Breast epithelium (tissue), 4 donors: ENCODE results near the gene CTDSPL. TPM values are rescaled to one million over a fixed set of nuclear protein-coding genes. Genes with fewer than 3 reads are reported as not detected.
"Not testable (repeated sequence)": the region's sequence is repeated elsewhere in the genome, so short reads cannot be mapped to it uniquely, and the experiment has no call there.

Experiments used
- DNase-seq, 2 donors: peaks; one replicate each; pipeline ENCODE4 v3.0.0-alpha.2; 2019; ENCODE audit warnings: low spot score in 2 of 2
- H3K27ac ChIP-seq, 2 donors: fragments of 200-600 bp; sonication (generic) in 1 of 2; one replicate each; pipeline ENCODE4 v1.5.1; 2016 to 2019; ENCODE audit warnings: mild to moderate bottlenecking in 1 of 2
- H3K27me3 ChIP-seq, 2 donors: fragments of 200-600 bp; sonication (generic) in 1 of 2; one replicate each; pipeline versions ENCODE4 v1.5.1 to v1.6.0; 2017 to 2019; ENCODE audit warnings: control low read depth in 1 of 2, mild to moderate bottlenecking in 1 of 2
- H3K36me3 ChIP-seq: fragments of 200-600 bp; one replicate; pipeline ENCODE4 v1.5.1; 2019
- H3K4me1 ChIP-seq, 2 donors: fragments of 200-600 bp; sonication (generic); one replicate each; pipeline ENCODE4 v1.5.1; 2016 to 2019; ENCODE audit warnings: control low read depth in 1 of 2
- H3K4me3 ChIP-seq, 3 donors: fragments of 200-600 bp; sonication (generic); 1 replicate in 2 of 3; 2 replicates in 1 of 3; pipeline ENCODE4 v1.5.1; 2016 to 2019; ENCODE audit warnings: mild to moderate bottlenecking in 3 of 3, moderate library complexity in 2 of 3
- H3K9me3 ChIP-seq, 2 donors: fragments of 200-600 bp; sonication (generic) in 1 of 2; one replicate each; pipeline ENCODE4 v1.5.1; 2016 to 2019; ENCODE audit warnings: control low read depth in 1 of 2
- CTCF ChIP-seq, 3 donors: fragments of 450-650 bp; IDR thresholded peaks; one replicate each; pipeline ENCODE4 v1.5.1; 2016 to 2017; ENCODE audit warnings: antibody characterized with exemption in 3 of 3, mild to moderate bottlenecking in 3 of 3, moderate library complexity in 3 of 3
- POLR2A ChIP-seq: fragments of 450-650 bp; IDR thresholded peaks from one replicate; pipeline ENCODE4 v1.6.1; 2016; ENCODE audit warnings: antibody characterized with exemption, mild to moderate bottlenecking, moderate library complexity
- POLR2AphosphoS5 ChIP-seq, 3 donors: sonication (generic); formaldehyde crosslinking; IDR thresholded peaks; one replicate each; pipeline ENCODE4 v1.6.1; 2017; ENCODE audit warnings: antibody characterized with exemption in 3 of 3
- intact Hi-C: fragments of 100-400 bp; cut with DNase I; formaldehyde crosslinking; loops from one replicate; pipeline ENCODE4 v1.15.1; 2023; ENCODE audit warnings: low total_unique reads
- total RNA-seq, 3 donors: library from RNA; depleted of rRNA; stranded (reverse); fragments of >200 nt; gene quantifications; one replicate each; pipeline ENCODE4 v1.1.0, GENCODE V29; 2016

The CTDSPL gene
- total RNA-seq: 10 to 100 TPM; 40.0 to 80.8 (median 63.1) TPM

- DNase-seq: peak in 1 of 2 donors; percentile 56
- H3K36me3 ChIP-seq: no peaks in the 10 kb centered on the region
- peaks cover 0 to 7% of the 10 kb centered on the region in 2 donors for H3K4me1 ChIP-seq
- H3K4me3 ChIP-seq: peak within 1 kb of the TSS; percentile 78 to 97 (median 79)
- H3K9me3 ChIP-seq: no peaks in the 10 kb centered on the region
- peak within 1 kb of the TSS; percentile 93 to 99 for H3K27ac ChIP-seq
- TF ChIP-seq POLR2A: no peak
- intact Hi-C loops: no loop called here
- no peaks in the 10 kb centered on the region for H3K27me3 ChIP-seq
Measured at GRCh38 chr3:37861620-37862041, at the start of gene CTDSPL. TSS of gene CTDSPL (plus strand) at chr3:37861880. CDS start at chr3:37862200, 320 bp downstream.

DNA sequence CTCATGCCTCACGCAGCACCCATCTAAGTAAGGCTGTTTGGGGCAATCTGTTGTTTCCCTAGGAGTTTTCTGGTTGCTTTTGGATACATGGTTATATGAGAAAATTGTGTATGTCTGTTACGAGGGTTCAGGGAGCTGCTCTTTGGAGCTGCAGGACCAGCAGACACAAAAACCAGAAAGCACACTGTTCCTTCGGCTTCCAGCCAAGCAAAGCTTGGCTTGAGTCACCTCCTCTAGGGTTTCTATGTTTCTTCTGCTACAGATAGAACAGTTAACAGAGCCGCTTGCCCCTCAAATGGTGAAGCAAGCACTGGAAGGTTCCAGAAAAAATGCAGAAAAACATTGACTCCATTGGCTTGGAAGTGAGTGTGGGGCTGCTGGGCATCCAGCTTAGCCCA, 49.2 kb upstream of the CTDSPL start:
- Histone ChIP-seq H3K4me3 (no peak overlapping the region), H3K9me3 (no peaks in the 10 kb centered on the region), H3K27ac (no peak overlapping the region), H3K27me3 (no peaks in the 10 kb centered on the region), H3K36me3 (no peaks in the 10 kb centered on the region), H3K4me1 (no peaks in the 10 kb centered on the region)
- DNase-seq: no peak
- TF ChIP-seq POLR2AphosphoS5 (IDR thresholded peaks at IDR 0.05) (no peak), POLR2A (no peak)
- intact Hi-C loops: no loop called here

DNA sequence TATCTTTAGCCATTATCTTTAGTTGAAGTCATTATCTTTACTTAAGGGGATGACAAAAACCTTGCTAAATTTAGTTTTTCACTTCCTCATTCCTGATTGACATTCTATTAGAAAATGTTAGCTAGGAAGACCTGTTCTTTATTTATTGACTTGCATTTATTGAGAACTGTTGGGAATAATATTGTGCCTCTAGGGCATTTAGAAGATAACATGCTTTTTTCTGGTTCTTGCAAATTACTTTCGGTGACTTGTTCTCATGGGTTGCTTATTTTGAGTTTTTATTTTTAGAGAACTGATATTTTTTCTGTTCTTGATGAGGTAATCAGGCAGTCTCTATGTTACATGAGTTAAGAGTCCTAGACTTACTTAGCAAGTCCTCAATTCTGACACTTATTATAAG, 48.3 kb upstream of the CTDSPL start:
- no peaks in the 10 kb centered on the region for H3K27me3 ChIP-seq
- H3K4me1 ChIP-seq: no peaks in the 10 kb centered on the region

GRCh38 chr3:37814547-37814946, 47.1 kb upstream of the CTDSPL start:
- no peak overlapping the region for H3K27ac ChIP-seq
- intact Hi-C loops: no loop called here
- H3K4me1 ChIP-seq: no peaks in the 10 kb centered on the region
- no peak overlapping the region for H3K4me3 ChIP-seq
- H3K9me3 ChIP-seq: no peaks in the 10 kb centered on the region
- TF ChIP-seq CTCF (IDR thresholded peaks at IDR 0.05): peak in 1 of 3 donors; percentile 18
- TF ChIP-seq POLR2A: no peak
- no peaks in the 10 kb centered on the region for H3K36me3 ChIP-seq
- no peak for DNase-seq
- H3K27me3 ChIP-seq: no peaks in the 10 kb centered on the region

More for the DNA sequence above, 48.3 kb upstream of the CTDSPL start:
- Histone ChIP-seq H3K4me3 (no peak overlapping the region), H3K27ac (no peak overlapping the region), H3K36me3 (no peaks in the 10 kb centered on the region), H3K9me3 (no peaks in the 10 kb centered on the region)
- no peak for TF ChIP-seq POLR2A
- TF ChIP-seq CTCF (IDR thresholded peaks at IDR 0.05): no peak
- TF ChIP-seq POLR2AphosphoS5 (IDR thresholded peaks at IDR 0.05): no peak
- intact Hi-C loops: no loop called here
- no peak for DNase-seq

DNA sequence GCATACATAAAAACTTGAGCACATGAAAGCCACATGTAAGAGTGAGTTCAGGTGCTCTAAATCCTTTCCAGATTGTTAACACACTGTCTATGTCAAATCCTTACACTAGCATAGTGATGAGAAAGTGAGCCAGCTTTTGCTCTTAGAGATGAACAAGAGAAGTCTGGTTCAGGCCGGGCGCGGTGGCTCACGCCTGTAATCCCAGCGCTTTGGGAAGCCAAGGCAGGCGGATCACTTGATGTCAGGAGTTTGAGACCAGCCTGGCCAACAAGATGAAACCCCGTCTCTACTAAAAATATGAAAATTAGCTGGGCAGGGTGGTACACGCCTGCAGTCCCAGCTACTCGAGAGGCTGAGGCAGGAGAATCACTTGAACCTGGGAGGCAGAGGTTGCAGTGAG, 46.5 kb upstream of the CTDSPL start:
- DNase-seq, H3K36me3 ChIP-seq, H3K27me3 ChIP-seq, H3K4me3 ChIP-seq, H3K9me3 ChIP-seq, H3K4me1 ChIP-seq, H3K27ac ChIP-seq, intact Hi-C loops: not testable (repeated sequence)

DNA sequence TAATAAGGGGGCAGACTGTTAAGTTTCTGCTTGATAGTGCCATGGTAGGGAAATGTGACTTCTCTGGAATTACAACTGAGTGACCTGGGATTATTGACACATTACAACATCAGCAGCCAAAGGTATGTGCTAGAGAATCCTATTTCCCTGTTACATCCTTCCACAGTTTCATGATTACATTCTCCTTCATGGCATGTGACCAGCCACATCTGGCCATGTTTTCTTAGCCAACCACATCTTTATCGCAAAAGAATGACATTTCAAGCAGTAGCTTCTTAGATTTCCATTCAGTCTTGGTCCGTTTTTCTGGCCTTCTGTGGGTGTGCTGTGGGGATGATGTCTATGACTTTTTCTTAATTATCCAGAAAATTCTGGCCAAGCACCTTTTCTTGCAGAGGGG, 45.4 kb upstream of the CTDSPL start:
- Histone ChIP-seq H3K9me3 (no peaks in the 10 kb centered on the region), H3K36me3 (no peaks in the 10 kb centered on the region), H3K27ac (no peak overlapping the region), H3K27me3 (no peaks in the 10 kb centered on the region), H3K4me3 (no peak overlapping the region), H3K4me1 (no peaks in the 10 kb centered on the region)
- TF ChIP-seq CTCF (IDR thresholded peaks at IDR 0.05) (no peak), POLR2A (no peak), POLR2AphosphoS5 (IDR thresholded peaks at IDR 0.05) (no peak)
- DNase-seq: no peak
- intact Hi-C loops: no loop called here

GRCh38 chr3:37819591-37819990, 42.1 kb upstream of the CTDSPL start:
- H3K27ac ChIP-seq: no peak overlapping the region
- H3K4me3 ChIP-seq: no peak overlapping the region
- H3K9me3 ChIP-seq: no peaks in the 10 kb centered on the region
- TF ChIP-seq POLR2AphosphoS5 (IDR thresholded peaks at IDR 0.05) (no peak), POLR2A (no peak), CTCF (IDR thresholded peaks at IDR 0.05) (no peak)
- H3K27me3 ChIP-seq: no peaks in the 10 kb centered on the region
- H3K4me1 ChIP-seq: no peaks in the 10 kb centered on the region
- DNase-seq: no peak
- intact Hi-C loops: no loop called here
- H3K36me3 ChIP-seq: no peaks in the 10 kb centered on the region
